ENCODE data around the gene PPIE.
A peak's percentile ranks its signal among the peaks of the same experiment; 100 is the strongest.

The PPIE gene

GRCh38 chr1:39738622-39739366 is at the start of gene PPIE:
PPIE (plus strand) TSS chr1:39738882; CDS start chr1:39738901, 19 bp downstream.
- DNase-seq (ENCODE audit: low read depth), result peak; percentile 51

- no peak for DNase-seq (ENCODE audit: low read depth)
Observed at GRCh38 chr1:39689214-39689613, 49.5 kb upstream of the PPIE start.

- DNase-seq (ENCODE audit: low read depth), result no peak
Observed at GRCh38 chr1:39689635-39690034, 49.0 kb upstream of the PPIE start.

- DNase-seq (ENCODE audit: low read depth), result no peak
Observed at GRCh38 chr1:39690225-39690624, 48.5 kb upstream of the PPIE start.

- no peak for DNase-seq (ENCODE audit: low read depth)
Observed at GRCh38 chr1:39690794-39691382, 47.8 kb upstream of the PPIE start.

- DNase-seq (ENCODE audit: low read depth), result peak; percentile 30
Observed at GRCh38 chr1:39691383-39692151, 47.1 kb upstream of the PPIE start, which contains the start of gene HPCAL4. HPCAL4 (minus strand) TSS chr1:39691433; CDS start chr1:39684603, 6,830 bp downstream.

GRCh38 chr1:39692152-39693074 is 46.3 kb upstream of the PPIE start:
- DNase-seq (ENCODE audit: low read depth), result no peak

GRCh38 chr1:39694026-39694425 is 44.7 kb upstream of the PPIE start:
- no peak for DNase-seq (ENCODE audit: low read depth)

GRCh38 chr1:39695016-39695415 is 43.7 kb upstream of the PPIE start:
- no peak for DNase-seq (ENCODE audit: low read depth)

GRCh38 chr1:39696448-39696847 is 42.2 kb upstream of the PPIE start:
- DNase-seq (ENCODE audit: low read depth), result no peak

GRCh38 chr1:39698568-39698967 is 40.1 kb upstream of the PPIE start:
- no peak for DNase-seq (ENCODE audit: low read depth)

- DNase-seq (ENCODE audit: low read depth), result no peak
Observed at GRCh38 chr1:39699419-39699818, 39.3 kb upstream of the PPIE start.

- DNase-seq (ENCODE audit: low read depth), result no peak
Observed at GRCh38 chr1:39700348-39700747, 38.3 kb upstream of the PPIE start.

GRCh38 chr1:39701049-39701439 is 37.6 kb upstream of the PPIE start:
- no peak for DNase-seq (ENCODE audit: low read depth)

- DNase-seq (ENCODE audit: low read depth), result no peak
Observed at GRCh38 chr1:39704757-39705156, 33.9 kb upstream of the PPIE start.

GRCh38 chr1:39707506-39707905 is 31.2 kb upstream of the PPIE start:
- no peak for DNase-seq (ENCODE audit: low read depth)

GRCh38 chr1:39711104-39711965 is 27.3 kb upstream of the PPIE start:
- no peak for DNase-seq (ENCODE audit: low read depth)

GRCh38 chr1:39711966-39712340 is 26.7 kb upstream of the PPIE start:
- DNase-seq (ENCODE audit: low read depth), result no peak

- no peak for DNase-seq (ENCODE audit: low read depth)
Observed at GRCh38 chr1:39713557-39713956, 25.1 kb upstream of the PPIE start.

- no peak for DNase-seq (ENCODE audit: low read depth)
Observed at GRCh38 chr1:39717809-39718208, 20.9 kb upstream of the PPIE start.

Measured in GM04504 (cell line).